Activated T-helper 9 cell treated with anti-CD3 and anti-CD28 coated beads, Interleukin-2, amount 50 U/mL, for 16 hours (primary cell): ENCODE measurements around the gene RNPEP.
"Not testable (repeated sequence)": the region's sequence is repeated elsewhere in the genome, so short reads cannot be mapped to it uniquely, and the experiment has no call there.

Experiments used
- DNase-seq: peaks from one replicate; pipeline ENCODE4 v3.0.0-alpha.2; 2020; ENCODE audit warnings: low read depth

Gene RNPEP

GRCh38 chr1:201962382-201962781 lies 20.1 kb upstream of the RNPEP start:
- DNase-seq = not testable (repeated sequence)

GRCh38 chr1:201964261-201964660 lies 18.2 kb upstream of the RNPEP start:
- DNase-seq = no peak

GRCh38 chr1:201966171-201966570 lies 16.3 kb upstream of the RNPEP start:
- DNase-seq = no peak

GRCh38 chr1:201968202-201968925 lies 14.1 kb upstream of the RNPEP start:
- no peak for DNase-seq

- DNase-seq = no peak
Observed at GRCh38 chr1:201970334-201971159, 11.9 kb upstream of the RNPEP start.

GRCh38 chr1:201982082-201982622 lies 296 bp upstream of the RNPEP start:
- DNase-seq = peak; percentile 54

- no peak for DNase-seq
Observed at GRCh38 chr1:201983380-201983805, 945 bp downstream of the RNPEP start.

GRCh38 chr1:201984446-201984845 lies 2.0 kb downstream of the RNPEP start:
- no peak for DNase-seq

GRCh38 chr1:201985355-201985754 lies 2.9 kb downstream of the RNPEP start:
- DNase-seq = no peak

GRCh38 chr1:201988601-201989000 lies 6.2 kb downstream of the RNPEP start:
- DNase-seq = no peak

- DNase-seq = no peak
Observed at GRCh38 chr1:201989354-201990128, 7.1 kb downstream of the RNPEP start.

- no peak for DNase-seq
Observed at GRCh38 chr1:201990427-201990826, 8.0 kb downstream of the RNPEP start.

- no peak for DNase-seq
Observed at GRCh38 chr1:201999625-202000238, 17.3 kb downstream of the RNPEP start.

GRCh38 chr1:202002507-202002906 lies 20.1 kb downstream of the RNPEP start:
- no peak for DNase-seq

- DNase-seq = no peak
Observed at GRCh38 chr1:202004711-202005110, 22.3 kb downstream of the RNPEP start.

GRCh38 chr1:202005958-202006357 lies 23.5 kb downstream of the RNPEP start:
- no peak for DNase-seq

- no peak for DNase-seq
Observed at GRCh38 chr1:202007304-202007703, 24.9 kb downstream of the RNPEP start.

GRCh38 chr1:202007805-202008489 lies 25.5 kb downstream of the RNPEP start:
- DNase-seq = no peak

- DNase-seq = peak; percentile 10
Observed at GRCh38 chr1:202009326-202010179, 27.1 kb downstream of the RNPEP start.
